GM10847 (cell line): ENCODE results near the gene TJP1.

ENCODE experiments used
- POLR2A ChIP-seq: IDR thresholded peaks from 2 replicates; pipeline ENCODE4 v1.6.1; 2011; ENCODE audit not compliant: insufficient read length; ENCODE audit errors: extremely low read depth

The TJP1 gene

DNA sequence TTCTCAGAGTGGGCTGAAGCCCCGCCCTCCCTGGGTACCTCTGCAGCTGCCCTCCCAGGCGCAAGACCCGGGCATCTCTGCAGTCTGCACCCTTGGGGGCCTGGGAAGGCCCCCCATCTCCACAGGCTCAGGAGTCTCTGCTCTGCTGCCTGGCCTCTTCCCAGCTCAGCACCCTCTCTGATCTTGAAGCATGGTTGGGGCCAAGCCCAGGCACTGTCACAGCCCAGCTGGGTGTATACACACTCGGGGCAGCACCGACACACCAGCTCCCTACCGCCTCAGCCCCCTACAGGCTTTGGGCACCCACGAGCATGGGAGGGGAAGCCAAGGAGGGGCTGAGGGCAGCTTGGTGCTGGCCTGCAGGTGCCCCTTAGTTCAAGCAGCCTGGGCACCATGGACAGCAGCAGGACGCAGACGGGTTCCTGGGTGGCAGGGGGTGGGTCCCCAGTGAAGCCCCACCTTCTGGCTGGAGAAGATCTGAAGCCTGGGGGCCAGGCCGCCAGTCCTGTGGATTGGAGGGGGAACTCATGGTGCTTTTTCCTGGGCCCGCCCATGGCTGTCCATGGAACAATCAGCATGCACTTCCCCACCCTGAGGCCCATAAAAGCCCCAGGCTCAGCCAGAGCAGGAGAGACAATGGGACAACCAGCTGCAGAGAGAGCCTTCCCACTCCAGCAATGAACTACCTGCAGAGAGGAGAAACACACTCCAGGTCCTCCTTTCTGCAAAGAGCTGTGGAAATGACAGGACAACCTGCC lies 170.6 kb downstream of the TJP1 start:
- no peak for TF ChIP-seq POLR2A
